PC-9 (cell line): ENCODE measurements around the gene DLG2. TPM values are rescaled to one million over a fixed set of nuclear protein-coding genes. Genes with fewer than 3 reads are reported as not detected.

Source experiments
- BruUV-seq: library from RNA; stranded (reverse); fragments of 400-500 nt; replicated peaks from 2 replicates; lab custom pipeline; 2021; lab: Mats Ljungman, UMichigan
- CTCF ChIA-PET: fragments of 300-600 bp; sonication (Branson Sonifier 250); formaldehyde crosslinking; loops from one replicate; lab custom pipeline; 2022; ENCODE audit warnings: antibody characterized with exemption; lab: Charles Lee
- POLR2A ChIA-PET: fragments of 300-600 bp; sonication (Branson Sonifier 250); formaldehyde crosslinking; loops from one replicate; lab custom pipeline; 2022; ENCODE audit warnings: antibody characterized with exemption; ENCODE audit not compliant: unreplicated experiment; lab: Charles Lee
- DNase-seq, 2 experiments: peaks; one replicate each; pipeline versions ENCODE4 v3.0.0 to v3.0.0-alpha.2; 2015 to 2022; ENCODE audit warnings: mixed read lengths in 1 of 2
- H2AFZ ChIP-seq: fragments of 200-600 bp; sonication (generic); 2 replicates; pipeline ENCODE4 v1.8.1; 2017; ENCODE audit warnings: antibody characterized with exemption
- H3F3A ChIP-seq: fragments of 200-600 bp; sonication (generic); 2 replicates; pipeline ENCODE4 v1.8.1; 2017; ENCODE audit warnings: antibody characterized with exemption, mild to moderate bottlenecking, low read depth; ENCODE audit not compliant: insufficient read depth
- H3K27ac ChIP-seq: fragments of 200-600 bp; sonication (generic); 2 replicates; pipeline ENCODE4 v1.6.1; 2016; ENCODE audit warnings: mixed run types
- H3K27me3 ChIP-seq: fragments of 200-600 bp; sonication (generic); 2 replicates; pipeline ENCODE4 v1.6.1; 2016; ENCODE audit warnings: low read depth, mixed run types; ENCODE audit not compliant: insufficient read depth
- H3K36me3 ChIP-seq: fragments of 200-600 bp; sonication (generic); 2 replicates; pipeline ENCODE4 v1.6.1; 2016; ENCODE audit warnings: low read depth, mixed run types
- H3K4me1 ChIP-seq: fragments of 200-600 bp; sonication (generic); replicated peaks from 2 replicates; pipeline ENCODE4 v1.6.1; 2016; ENCODE audit warnings: mixed run types; ENCODE audit not compliant: insufficient read depth
- H3K4me2 ChIP-seq: fragments of 200-600 bp; sonication (generic); 2 replicates; pipeline ENCODE4 v1.6.1; 2017; ENCODE audit warnings: mixed run types
- H3K4me3 ChIP-seq: fragments of 200-600 bp; sonication (generic); 2 replicates; pipeline ENCODE4 v1.6.1; 2016; ENCODE audit warnings: mixed run types
- H3K79me2 ChIP-seq: fragments of 200-600 bp; sonication (generic); 2 replicates; pipeline ENCODE4 v1.6.1; 2017; ENCODE audit warnings: low read depth, mixed run types
- H3K9me2 ChIP-seq: fragments of 200-600 bp; sonication (generic); 2 replicates; pipeline ENCODE4 v1.8.1; 2017; ENCODE audit warnings: mild to moderate bottlenecking; ENCODE audit not compliant: insufficient read depth
- H3K9me3 ChIP-seq: fragments of 200-600 bp; sonication (generic); 2 replicates; pipeline ENCODE4 v1.8.1; 2016; ENCODE audit warnings: low read depth; ENCODE audit not compliant: insufficient read depth
- H4K20me1 ChIP-seq: fragments of 200-600 bp; sonication (generic); 2 replicates; pipeline ENCODE4 v1.8.1; 2017; ENCODE audit not compliant: insufficient read depth
- EZH2 ChIP-seq: fragments of 200-600 bp; sonication (generic); IDR thresholded peaks from 2 replicates; pipeline ENCODE4 v1.8.0; 2017; ENCODE audit warnings: antibody characterized with exemption, low read depth
- intact Hi-C: fragments of 100-400 bp; cut with micrococcal nuclease; formaldehyde crosslinking; loops from one replicate; pipeline ENCODE4 v1.10.0; 2022; ENCODE audit not compliant: unreplicated experiment
- total RNA-seq: library from RNA; stranded (reverse); gene quantifications from 2 replicates; pipeline ENCODE4 v1.2.3, GENCODE V29; 2021
- TF ChIP-seq, protein P1 (sequence below): fragments of 200-600 bp; sonication (generic); conservative IDR thresholded peaks from 2 replicates; pipeline ENCODE4 v1.6.1; 2017; ENCODE audit warnings: mixed run types, antibody characterized with exemption, mild to moderate bottlenecking, moderate library complexity

Gene DLG2
- total RNA-seq, 1 experiment from 2014 or later, result 6.4 TPM

- TF ChIP-seq, protein P1, sequence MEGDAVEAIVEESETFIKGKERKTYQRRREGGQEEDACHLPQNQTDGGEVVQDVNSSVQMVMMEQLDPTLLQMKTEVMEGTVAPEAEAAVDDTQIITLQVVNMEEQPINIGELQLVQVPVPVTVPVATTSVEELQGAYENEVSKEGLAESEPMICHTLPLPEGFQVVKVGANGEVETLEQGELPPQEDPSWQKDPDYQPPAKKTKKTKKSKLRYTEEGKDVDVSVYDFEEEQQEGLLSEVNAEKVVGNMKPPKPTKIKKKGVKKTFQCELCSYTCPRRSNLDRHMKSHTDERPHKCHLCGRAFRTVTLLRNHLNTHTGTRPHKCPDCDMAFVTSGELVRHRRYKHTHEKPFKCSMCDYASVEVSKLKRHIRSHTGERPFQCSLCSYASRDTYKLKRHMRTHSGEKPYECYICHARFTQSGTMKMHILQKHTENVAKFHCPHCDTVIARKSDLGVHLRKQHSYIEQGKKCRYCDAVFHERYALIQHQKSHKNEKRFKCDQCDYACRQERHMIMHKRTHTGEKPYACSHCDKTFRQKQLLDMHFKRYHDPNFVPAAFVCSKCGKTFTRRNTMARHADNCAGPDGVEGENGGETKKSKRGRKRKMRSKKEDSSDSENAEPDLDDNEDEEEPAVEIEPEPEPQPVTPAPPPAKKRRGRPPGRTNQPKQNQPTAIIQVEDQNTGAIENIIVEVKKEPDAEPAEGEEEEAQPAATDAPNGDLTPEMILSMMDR, result no peak
- no peak for TF ChIP-seq EZH2
- H3K4me3 ChIP-seq, result no peak overlapping the region
- H3K27me3 ChIP-seq, result no peaks in the 10 kb centered on the region
- no peaks in the 10 kb centered on the region for H3K79me2 ChIP-seq
- H3K9me3 ChIP-seq, result no peaks in the 10 kb centered on the region
- no peaks in the 10 kb centered on the region for H3F3A ChIP-seq
- no peaks in the 10 kb centered on the region; the same call in 1 of the 2 replicates for H3K9me2 ChIP-seq
- ChIA-PET CTCF (no interaction called here), POLR2A (no interaction called here)
- intact Hi-C loops, result no loop called here
- H4K20me1 ChIP-seq, result no peaks in the 10 kb centered on the region
- no peaks in the 10 kb centered on the region for H3K4me1 ChIP-seq
- H3K27ac ChIP-seq, result no peak overlapping the region
- H3K36me3 ChIP-seq, result no peaks in the 10 kb centered on the region
- no peak for DNase-seq
- H2AFZ ChIP-seq, result no peak overlapping the region
- no TSS peak for BruUV-seq
- no peak overlapping the region for H3K4me2 ChIP-seq
Observed at GRCh38 chr11:84292006-84292405, 1335.1 kb downstream of the DLG2 start.

GRCh38 chr11:84290647-84291046 lies 1336.5 kb downstream of the DLG2 start:
- no peaks in the 10 kb centered on the region for H3K79me2 ChIP-seq
- no peak overlapping the region for H3K4me2 ChIP-seq
- DNase-seq, result no peak

GRCh38 chr11:84289381-84289906 lies 1337.7 kb downstream of the DLG2 start:
- Histone ChIP-seq H3K4me3 (no peak overlapping the region), H3K4me1 (no peaks in the 10 kb centered on the region), H3K36me3 (no peaks in the 10 kb centered on the region), H3K79me2 (no peaks in the 10 kb centered on the region), H3K4me2 (no peak overlapping the region), H3K9me3 (no peaks in the 10 kb centered on the region), H3F3A (no peaks in the 10 kb centered on the region), H3K27ac (no peak overlapping the region), H4K20me1 (no peaks in the 10 kb centered on the region), H3K27me3 (no peaks in the 10 kb centered on the region), H3K9me2 (no peaks in the 10 kb centered on the region; the same call in 1 of the 2 replicates), H2AFZ (no peak overlapping the region)
- no TSS peak for BruUV-seq
- intact Hi-C loops, result no loop called here
- no peak for DNase-seq
- no peak for TF ChIP-seq EZH2
- TF ChIP-seq, protein P1, result no peak
- ChIA-PET CTCF (no interaction called here), POLR2A (no interaction called here)

More at GRCh38 chr11:84290647-84291046, 1336.5 kb downstream of the DLG2 start:
- TF ChIP-seq, protein P1, result no peak
- no peak for TF ChIP-seq EZH2
- no peaks in the 10 kb centered on the region for H3K36me3 ChIP-seq
- no peaks in the 10 kb centered on the region; the same call in 1 of the 2 replicates for H3K9me2 ChIP-seq
- no peak overlapping the region for H2AFZ ChIP-seq
- no TSS peak for BruUV-seq
- H3K9me3 ChIP-seq, result no peaks in the 10 kb centered on the region
- H4K20me1 ChIP-seq, result no peaks in the 10 kb centered on the region
- CTCF ChIA-PET, result no interaction called here
- POLR2A ChIA-PET, result no interaction called here
- H3F3A ChIP-seq, result no peaks in the 10 kb centered on the region
- no peaks in the 10 kb centered on the region for H3K27me3 ChIP-seq
- H3K27ac ChIP-seq, result no peak overlapping the region
- intact Hi-C loops, result no loop called here
- H3K4me1 ChIP-seq, result no peaks in the 10 kb centered on the region
- no peak overlapping the region for H3K4me3 ChIP-seq
